GM10266 (cell line): ENCODE results near the gene FGF14.

Experiments used
- DNase-seq: peaks from one replicate; pipeline ENCODE4 v3.0.0; 2012; ENCODE audit errors: extremely low spot score
- TF ChIP-seq, protein P1 (sequence below): IDR thresholded peaks from 2 replicates; pipeline ENCODE4 v1.5.1; 2012; ENCODE audit warnings: mild to moderate bottlenecking, low read depth; ENCODE audit not compliant: control insufficient read depth, insufficient read depth; ENCODE audit errors: missing control alignments

Gene FGF14

DNA sequence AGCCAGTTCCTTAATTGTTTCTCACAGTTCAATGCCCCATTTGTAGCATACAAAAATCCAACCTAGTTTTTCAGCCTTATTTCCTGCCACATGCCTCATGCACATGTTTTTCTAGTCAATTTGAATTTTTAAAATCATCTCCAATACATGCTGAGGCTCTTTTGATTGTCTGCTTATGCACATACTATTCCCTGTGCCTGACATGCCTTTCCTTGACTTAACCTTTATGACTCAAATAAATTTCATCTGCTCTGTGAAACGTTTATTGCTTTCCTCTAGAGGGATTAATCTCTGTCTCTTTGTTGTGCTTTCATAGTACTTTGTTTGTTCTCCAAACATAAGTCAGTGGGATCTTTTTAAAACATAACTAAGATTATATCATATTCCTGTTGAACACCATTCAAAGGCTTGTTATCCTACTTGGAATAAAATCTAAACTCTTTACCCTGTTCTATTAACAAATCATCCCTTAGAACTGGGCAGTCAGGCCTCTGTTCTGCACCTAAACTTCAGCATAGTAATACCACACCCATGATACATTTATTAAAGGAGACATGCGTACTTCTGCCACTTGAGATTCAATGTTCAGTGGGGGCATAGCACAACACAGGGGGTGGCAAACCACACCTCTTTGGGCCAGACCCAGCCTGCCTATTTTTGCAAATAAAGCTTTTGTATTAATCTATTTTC lies 346.6 kb downstream of the FGF14 start:
- TF ChIP-seq, protein P1, sequence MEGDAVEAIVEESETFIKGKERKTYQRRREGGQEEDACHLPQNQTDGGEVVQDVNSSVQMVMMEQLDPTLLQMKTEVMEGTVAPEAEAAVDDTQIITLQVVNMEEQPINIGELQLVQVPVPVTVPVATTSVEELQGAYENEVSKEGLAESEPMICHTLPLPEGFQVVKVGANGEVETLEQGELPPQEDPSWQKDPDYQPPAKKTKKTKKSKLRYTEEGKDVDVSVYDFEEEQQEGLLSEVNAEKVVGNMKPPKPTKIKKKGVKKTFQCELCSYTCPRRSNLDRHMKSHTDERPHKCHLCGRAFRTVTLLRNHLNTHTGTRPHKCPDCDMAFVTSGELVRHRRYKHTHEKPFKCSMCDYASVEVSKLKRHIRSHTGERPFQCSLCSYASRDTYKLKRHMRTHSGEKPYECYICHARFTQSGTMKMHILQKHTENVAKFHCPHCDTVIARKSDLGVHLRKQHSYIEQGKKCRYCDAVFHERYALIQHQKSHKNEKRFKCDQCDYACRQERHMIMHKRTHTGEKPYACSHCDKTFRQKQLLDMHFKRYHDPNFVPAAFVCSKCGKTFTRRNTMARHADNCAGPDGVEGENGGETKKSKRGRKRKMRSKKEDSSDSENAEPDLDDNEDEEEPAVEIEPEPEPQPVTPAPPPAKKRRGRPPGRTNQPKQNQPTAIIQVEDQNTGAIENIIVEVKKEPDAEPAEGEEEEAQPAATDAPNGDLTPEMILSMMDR: no peak
- no peak for DNase-seq

DNA sequence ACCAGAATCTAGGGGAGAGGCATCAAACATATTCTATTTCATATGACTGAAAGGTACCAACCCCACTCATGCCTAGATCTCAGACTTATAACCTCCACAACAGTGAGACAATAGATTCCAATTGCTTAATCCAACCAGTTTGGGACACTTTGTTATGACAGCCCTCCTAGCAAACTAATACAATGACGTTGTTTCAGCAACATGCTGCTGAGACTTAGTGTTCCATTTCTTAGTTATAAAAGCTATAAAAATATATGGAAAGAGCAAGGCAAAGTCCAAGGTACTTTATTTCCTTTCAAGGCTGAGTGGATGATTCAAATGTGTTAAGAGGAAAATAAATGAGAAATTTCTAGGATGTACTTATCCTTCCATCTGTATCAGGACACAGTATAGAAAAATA lies 352.0 kb downstream of the FGF14 start:
- TF ChIP-seq, protein P1: no peak
- DNase-seq: no peak

DNA sequence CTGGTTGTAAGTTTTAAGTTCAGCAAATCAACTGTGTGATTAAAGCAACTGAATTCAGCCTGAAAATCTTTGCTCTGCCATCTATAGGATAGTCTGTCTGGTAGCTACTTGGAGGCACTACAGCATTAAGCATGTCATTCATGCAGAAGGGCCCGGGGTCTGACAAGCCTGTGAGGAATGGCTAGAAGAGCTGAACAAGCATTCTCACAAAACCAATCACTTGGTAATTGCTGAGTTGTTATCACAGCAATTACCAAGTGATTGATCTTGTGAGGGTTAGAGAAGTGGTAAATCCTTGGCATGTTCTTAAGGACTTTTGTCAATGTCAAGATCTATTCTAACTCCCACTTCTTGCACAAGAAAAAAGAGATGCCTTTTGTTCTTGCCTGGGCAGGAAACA lies 356.1 kb downstream of the FGF14 start:
- no peak for DNase-seq
- TF ChIP-seq, protein P1: no peak

- TF ChIP-seq, protein P1: no peak
- no peak for DNase-seq
Measured at GRCh38 chr13:102042746-102043145, 359.1 kb downstream of the FGF14 start.

DNA sequence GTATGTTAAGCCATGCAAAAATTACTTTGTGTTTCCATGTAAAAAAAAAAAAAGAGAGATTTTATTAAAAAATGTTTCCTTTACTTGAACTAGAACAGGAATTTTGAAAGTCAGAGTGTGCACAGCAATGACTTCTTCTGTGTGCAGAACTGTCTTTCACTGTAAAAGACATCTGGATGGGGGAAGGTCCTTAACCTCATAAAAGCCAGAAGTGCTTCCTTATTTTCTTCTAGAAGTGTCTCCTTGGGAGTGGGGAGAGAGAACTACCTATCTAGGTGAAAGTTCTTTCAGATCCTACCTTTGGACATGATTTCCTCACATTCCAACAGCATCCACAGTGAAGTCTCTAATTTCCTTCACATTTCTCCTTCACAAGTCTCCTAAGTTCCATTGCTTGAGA lies 360.3 kb downstream of the FGF14 start:
- no peak for DNase-seq
- TF ChIP-seq, protein P1: no peak

DNA sequence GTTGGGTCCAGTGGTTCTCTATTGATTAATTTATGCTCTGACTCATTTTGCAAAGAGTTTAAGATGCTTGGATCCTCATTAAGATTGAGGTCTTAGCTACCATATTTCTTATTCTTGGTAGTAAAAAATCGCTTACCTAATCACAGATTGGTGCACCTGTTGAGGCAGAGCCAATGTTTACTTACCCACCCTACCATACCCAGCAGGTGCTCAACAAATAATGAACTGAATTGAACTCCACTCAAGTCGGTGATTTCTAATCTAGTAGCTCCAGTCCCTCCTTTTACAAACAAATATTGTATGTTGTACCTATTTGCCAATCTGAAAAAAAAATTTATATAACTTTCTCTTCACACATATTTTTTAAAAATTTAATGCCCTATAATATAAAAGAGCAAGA lies 361.0 kb downstream of the FGF14 start:
- no peak for DNase-seq
- TF ChIP-seq, protein P1: no peak

GRCh38 chr13:102039264-102039663 lies 362.6 kb downstream of the FGF14 start:
- TF ChIP-seq, protein P1: no peak
- no peak for DNase-seq
